ENCODE measurements around the gene MYBPC2.
"Not testable (repeated sequence)": the region's sequence is repeated elsewhere in the genome, so short reads cannot be mapped to it uniquely, and the experiment has no call there.

The MYBPC2 gene

DNA sequence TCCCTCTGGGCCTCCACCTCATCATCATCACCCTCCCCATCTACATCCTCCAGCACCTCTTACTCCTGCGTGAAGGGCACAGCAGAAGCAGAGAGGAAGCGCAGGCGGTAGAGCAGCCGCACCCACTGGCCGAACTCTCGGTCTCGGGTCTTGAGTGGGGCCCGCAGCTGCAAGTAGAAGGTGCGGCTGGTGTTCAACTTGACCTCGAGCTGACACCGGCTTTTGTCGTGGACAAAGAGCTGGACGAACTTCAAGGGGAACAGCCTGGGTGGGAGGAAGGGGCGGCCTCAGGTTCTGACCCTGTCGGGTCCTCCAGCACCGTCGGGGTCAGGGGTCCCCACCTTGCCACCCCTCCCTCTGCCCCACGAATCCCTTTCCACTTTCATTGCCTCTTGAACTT, 34.9 kb downstream of the MYBPC2 start:
- no peak overlapping the region for H3K4me3 ChIP-seq (ENCODE audit: low read depth, low read length)
- H3K27me3 ChIP-seq (ENCODE audit: control insufficient read depth, insufficient read depth, low read length) = no peaks in the 10 kb centered on the region
- H3K9me3 ChIP-seq (ENCODE audit: control insufficient read depth, insufficient read depth, low read length) = no peaks in the 10 kb centered on the region
- H3K36me3 ChIP-seq (ENCODE audit: control insufficient read depth, insufficient read depth, low read length) = no peaks in the 10 kb centered on the region
- no peak overlapping the region for H3K9ac ChIP-seq (ENCODE audit: low read depth, low read length)
- no peaks in the 10 kb centered on the region for H3K4me1 ChIP-seq (ENCODE audit: control insufficient read depth, insufficient read depth, low read length)

DNA sequence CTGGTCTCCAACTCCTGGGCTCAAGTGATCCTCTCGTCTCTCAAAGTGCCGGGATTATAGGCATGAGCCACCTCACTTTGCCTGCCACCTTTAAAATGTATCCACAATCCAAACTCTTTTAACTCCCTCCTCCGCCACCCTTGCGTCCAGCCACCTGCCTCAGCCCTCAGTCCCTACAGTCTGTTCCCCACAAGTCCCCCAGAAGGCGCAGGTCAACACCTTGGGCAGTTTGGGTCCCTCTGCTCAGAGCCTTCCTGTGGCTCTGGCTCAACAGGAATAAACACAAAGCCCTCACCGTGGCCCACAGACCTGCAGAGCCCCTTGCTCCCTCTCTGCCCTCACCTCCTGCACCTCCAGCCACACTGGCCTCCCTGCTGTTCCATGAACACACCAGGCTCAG, 36.1 kb downstream of the MYBPC2 start:
- Histone ChIP-seq H3K4me3 (ENCODE audit: low read depth, low read length) (no peak overlapping the region), H3K9me3 (ENCODE audit: control insufficient read depth, insufficient read depth, low read length) (no peaks in the 10 kb centered on the region), H3K9ac (ENCODE audit: low read depth, low read length) (no peak overlapping the region), H3K36me3 (ENCODE audit: control insufficient read depth, insufficient read depth, low read length) (no peaks in the 10 kb centered on the region), H3K27me3 (ENCODE audit: control insufficient read depth, insufficient read depth, low read length) (no peaks in the 10 kb centered on the region), H3K4me1 (ENCODE audit: control insufficient read depth, insufficient read depth, low read length) (no peaks in the 10 kb centered on the region)

DNA sequence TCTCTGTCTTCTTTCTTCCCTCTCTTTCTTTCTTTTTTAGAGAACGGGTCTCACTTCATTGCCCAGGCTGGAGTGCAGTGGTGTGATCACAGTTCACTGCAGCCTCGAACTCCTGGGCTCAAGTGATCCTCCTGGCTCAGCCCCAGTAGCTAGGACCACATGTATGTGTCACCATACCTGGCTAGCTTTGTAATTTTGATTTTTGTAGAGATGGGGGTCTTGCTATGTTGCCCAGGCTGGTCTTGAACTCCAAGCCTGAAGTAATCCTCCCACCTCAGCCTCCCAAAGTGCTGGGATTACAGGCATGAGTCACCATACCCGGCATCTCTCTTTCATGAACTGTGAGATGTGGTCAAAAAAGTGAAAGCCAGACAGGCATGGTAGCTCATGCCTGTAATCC, 40.6 kb downstream of the MYBPC2 start:
- not testable (repeated sequence) for H3K4me3 ChIP-seq (ENCODE audit: low read depth, low read length); H3K4me1 ChIP-seq (ENCODE audit: control insufficient read depth, insufficient read depth, low read length); H3K36me3 ChIP-seq (ENCODE audit: control insufficient read depth, insufficient read depth, low read length); H3K27me3 ChIP-seq (ENCODE audit: control insufficient read depth, insufficient read depth, low read length); H3K9ac ChIP-seq (ENCODE audit: low read depth, low read length); H3K9me3 ChIP-seq (ENCODE audit: control insufficient read depth, insufficient read depth, low read length)

DNA sequence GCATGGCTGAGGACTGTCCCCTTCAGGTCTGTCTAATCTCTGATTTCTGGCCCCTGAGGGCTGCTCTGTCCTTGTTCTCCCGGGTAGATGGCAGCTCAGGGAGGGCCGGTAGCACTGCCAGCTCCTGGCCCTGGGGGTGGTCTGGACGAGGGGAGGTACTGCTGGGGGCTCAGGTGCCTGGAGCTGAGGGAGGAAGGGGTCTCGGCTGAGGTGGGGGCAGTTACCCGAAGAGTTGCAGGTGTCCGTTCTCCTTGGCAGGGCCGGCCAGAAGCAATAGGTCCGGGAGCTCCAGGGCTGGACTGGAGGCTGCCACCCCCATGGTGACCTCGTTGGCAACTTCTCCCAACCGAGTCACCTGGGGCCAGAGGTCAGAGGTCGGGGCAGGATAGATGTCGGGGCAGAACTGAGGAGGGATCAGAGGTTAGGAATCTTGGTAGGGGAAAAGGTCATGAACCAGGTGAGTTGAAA, 42.4 kb downstream of the MYBPC2 start:
- H3K4me1 ChIP-seq (ENCODE audit: control insufficient read depth, insufficient read depth, low read length) = no peaks in the 10 kb centered on the region

DNA sequence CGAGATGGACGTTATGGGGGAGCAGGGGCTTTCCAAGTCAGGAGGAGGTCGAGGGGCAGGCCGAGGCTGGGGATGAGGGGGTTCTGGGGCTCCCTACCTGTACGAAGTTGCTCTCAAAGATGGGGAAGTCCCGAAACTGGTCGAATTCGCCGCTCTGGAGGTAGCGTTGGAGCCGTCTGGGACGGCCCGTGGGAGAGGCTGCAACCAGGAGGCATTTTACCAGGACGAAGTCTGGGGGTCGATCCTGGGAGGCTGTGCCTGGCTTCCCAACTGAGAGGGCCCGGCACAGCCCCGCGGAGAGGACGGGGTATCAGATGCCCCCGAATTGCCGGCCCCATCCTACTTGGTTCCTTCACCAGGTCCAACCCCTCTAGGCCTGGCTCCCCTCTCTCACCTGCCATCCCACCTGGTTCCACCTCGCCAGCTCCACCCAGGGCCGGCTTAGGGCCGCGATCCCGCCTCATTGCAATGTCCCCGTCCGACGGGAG, 43.1 kb downstream of the MYBPC2 start:
- Histone ChIP-seq H3K4me1 (ENCODE audit: control insufficient read depth, insufficient read depth, low read length) (no peaks in the 10 kb centered on the region), H3K9ac (ENCODE audit: low read depth, low read length) (peak overlapping the region; percentile 47), H3K4me3 (ENCODE audit: low read depth, low read length) (peak overlapping the region; percentile 49), H3K36me3 (ENCODE audit: control insufficient read depth, insufficient read depth, low read length) (peaks cover 26% of the 10 kb centered on the region), H3K27me3 (ENCODE audit: control insufficient read depth, insufficient read depth, low read length) (no peaks in the 10 kb centered on the region), H3K9me3 (ENCODE audit: control insufficient read depth, insufficient read depth, low read length) (peaks cover 5% of the 10 kb centered on the region)

More for the DNA sequence above, 42.4 kb downstream of the MYBPC2 start:
- peaks cover 20% of the 10 kb centered on the region for H3K36me3 ChIP-seq (ENCODE audit: control insufficient read depth, insufficient read depth, low read length)
- no peaks in the 10 kb centered on the region for H3K27me3 ChIP-seq (ENCODE audit: control insufficient read depth, insufficient read depth, low read length)
- H3K9ac ChIP-seq (ENCODE audit: low read depth, low read length) = no peak overlapping the region
- H3K4me3 ChIP-seq (ENCODE audit: low read depth, low read length) = no peak overlapping the region
- H3K9me3 ChIP-seq (ENCODE audit: control insufficient read depth, insufficient read depth, low read length) = peaks cover 5% of the 10 kb centered on the region

DNA sequence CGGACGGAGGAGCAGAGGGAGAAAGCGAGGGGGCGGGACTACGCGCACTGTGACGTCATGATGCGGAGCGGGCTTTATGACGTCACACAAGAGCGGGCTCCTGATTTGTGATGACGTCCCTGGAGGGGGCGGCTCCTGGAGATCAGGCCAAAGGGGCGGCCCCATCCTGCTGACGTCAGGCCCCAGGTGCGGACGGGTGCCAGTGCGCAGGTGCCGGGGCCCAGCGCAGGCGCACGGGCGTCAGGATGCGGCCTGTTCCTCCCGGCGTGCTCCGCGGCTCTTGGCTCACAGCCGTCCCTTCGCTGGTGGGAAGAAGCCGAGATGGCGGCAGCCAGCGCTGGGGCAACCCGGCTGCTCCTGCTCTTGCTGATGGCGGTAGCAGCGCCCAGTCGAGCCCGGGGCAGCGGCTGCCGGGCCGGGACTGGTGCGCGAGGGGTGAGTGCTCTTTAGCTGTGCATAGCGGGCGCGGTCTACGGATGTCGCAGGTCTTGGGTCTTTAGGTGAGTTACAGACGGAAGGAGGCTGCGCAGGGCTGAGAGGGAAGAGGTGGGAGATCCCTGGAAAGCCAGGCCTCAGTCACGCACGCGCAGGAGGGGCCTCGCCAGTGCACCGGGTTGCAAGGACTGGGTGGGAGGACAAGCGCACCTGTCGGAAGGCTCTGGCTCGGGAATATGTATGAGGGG, 43.7 kb downstream of the MYBPC2 start, which contains the start of the genes EMC10 and GARIN5A:
Gene EMC10, plus strand, starts transcription at position 284 of the 683 bp plus-strand sequence. Its CDS starts 38 bp downstream, at position 322.
Gene GARIN5A, minus strand, starts transcription at position 625 of the 683 bp plus-strand sequence. Its CDS starts 460 bp downstream, at position 165.
- peak within 1 kb of the TSS; percentile 94 for H3K9ac ChIP-seq (ENCODE audit: low read depth, low read length)
- peaks cover 28% of the 10 kb centered on the region for H3K36me3 ChIP-seq (ENCODE audit: control insufficient read depth, insufficient read depth, low read length)
- H3K27me3 ChIP-seq (ENCODE audit: control insufficient read depth, insufficient read depth, low read length) = no peaks in the 10 kb centered on the region
- no peaks in the 10 kb centered on the region for H3K4me1 ChIP-seq (ENCODE audit: control insufficient read depth, insufficient read depth, low read length)
- H3K4me3 ChIP-seq (ENCODE audit: low read depth, low read length) = peak within 1 kb of the TSS; percentile 98
- peaks cover 5% of the 10 kb centered on the region for H3K9me3 ChIP-seq (ENCODE audit: control insufficient read depth, insufficient read depth, low read length)

DNA sequence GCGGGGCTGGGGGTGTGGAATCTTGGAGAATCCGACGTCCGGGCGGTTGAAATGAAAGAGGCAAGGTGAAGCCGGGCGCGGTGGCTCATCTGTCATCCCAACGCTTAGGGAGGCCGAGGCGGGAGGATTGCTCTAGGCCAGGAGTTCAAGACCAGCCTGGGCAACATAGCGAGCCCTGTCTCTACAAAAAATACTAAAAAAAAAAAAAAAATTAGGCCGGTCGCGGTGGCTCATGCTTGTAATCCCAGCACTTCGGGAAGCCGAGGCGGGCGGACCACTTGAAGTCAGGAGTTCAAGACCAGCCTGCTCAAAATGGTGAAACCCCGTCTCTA, 44.2 kb downstream of the MYBPC2 start:
- Histone ChIP-seq H3K27me3 (ENCODE audit: control insufficient read depth, insufficient read depth, low read length) (no peaks in the 10 kb centered on the region), H3K4me1 (ENCODE audit: control insufficient read depth, insufficient read depth, low read length) (no peaks in the 10 kb centered on the region), H3K36me3 (ENCODE audit: control insufficient read depth, insufficient read depth, low read length) (peaks cover 31% of the 10 kb centered on the region), H3K4me3 (ENCODE audit: low read depth, low read length) (peak overlapping the region; percentile 98), H3K9me3 (ENCODE audit: control insufficient read depth, insufficient read depth, low read length) (peaks cover 5% of the 10 kb centered on the region), H3K9ac (ENCODE audit: low read depth, low read length) (no peak overlapping the region)

DNA sequence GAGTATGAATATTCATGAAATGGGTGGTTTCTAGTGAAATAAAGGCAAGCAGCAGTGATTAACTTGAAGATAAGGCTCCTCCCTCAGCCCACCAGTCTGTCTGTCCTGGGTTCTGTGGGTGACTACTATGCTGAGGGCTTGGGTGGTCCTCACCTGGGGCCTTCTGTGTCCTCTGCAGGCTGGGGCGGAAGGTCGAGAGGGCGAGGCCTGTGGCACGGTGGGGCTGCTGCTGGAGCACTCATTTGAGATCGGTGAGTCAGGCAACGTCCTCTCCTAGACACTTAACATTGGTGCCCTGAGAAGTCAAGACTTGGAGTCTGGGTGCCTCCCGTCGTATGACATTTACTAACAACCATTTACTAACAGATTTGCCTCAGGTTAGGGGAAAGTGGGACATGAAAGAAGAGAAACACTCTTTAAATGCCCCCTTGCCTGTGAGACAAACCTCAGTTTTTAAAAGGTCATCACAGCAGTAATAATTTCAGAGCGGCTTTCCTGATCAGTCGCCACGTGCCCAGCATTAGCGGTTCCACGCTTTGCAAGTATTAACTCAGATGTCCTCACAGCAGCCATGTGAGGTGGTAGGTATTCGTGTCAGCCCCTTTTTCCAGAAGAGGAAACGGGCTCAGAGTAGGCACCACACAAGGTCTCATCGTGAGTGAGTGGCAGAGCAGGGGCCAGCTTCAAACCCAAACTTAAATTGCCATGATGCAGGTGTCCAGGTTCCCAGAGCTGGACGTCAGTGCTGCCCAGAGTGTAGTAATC, 45.2 kb downstream of the MYBPC2 start:
- peaks cover 38% of the 10 kb centered on the region for H3K36me3 ChIP-seq (ENCODE audit: control insufficient read depth, insufficient read depth, low read length)
- H3K9ac ChIP-seq (ENCODE audit: low read depth, low read length) = no peak overlapping the region
- no peaks in the 10 kb centered on the region for H3K4me1 ChIP-seq (ENCODE audit: control insufficient read depth, insufficient read depth, low read length)
- H3K27me3 ChIP-seq (ENCODE audit: control insufficient read depth, insufficient read depth, low read length) = no peaks in the 10 kb centered on the region
- H3K9me3 ChIP-seq (ENCODE audit: control insufficient read depth, insufficient read depth, low read length) = peaks cover 5% of the 10 kb centered on the region
- H3K4me3 ChIP-seq (ENCODE audit: low read depth, low read length) = peak overlapping the region; percentile 98

DNA sequence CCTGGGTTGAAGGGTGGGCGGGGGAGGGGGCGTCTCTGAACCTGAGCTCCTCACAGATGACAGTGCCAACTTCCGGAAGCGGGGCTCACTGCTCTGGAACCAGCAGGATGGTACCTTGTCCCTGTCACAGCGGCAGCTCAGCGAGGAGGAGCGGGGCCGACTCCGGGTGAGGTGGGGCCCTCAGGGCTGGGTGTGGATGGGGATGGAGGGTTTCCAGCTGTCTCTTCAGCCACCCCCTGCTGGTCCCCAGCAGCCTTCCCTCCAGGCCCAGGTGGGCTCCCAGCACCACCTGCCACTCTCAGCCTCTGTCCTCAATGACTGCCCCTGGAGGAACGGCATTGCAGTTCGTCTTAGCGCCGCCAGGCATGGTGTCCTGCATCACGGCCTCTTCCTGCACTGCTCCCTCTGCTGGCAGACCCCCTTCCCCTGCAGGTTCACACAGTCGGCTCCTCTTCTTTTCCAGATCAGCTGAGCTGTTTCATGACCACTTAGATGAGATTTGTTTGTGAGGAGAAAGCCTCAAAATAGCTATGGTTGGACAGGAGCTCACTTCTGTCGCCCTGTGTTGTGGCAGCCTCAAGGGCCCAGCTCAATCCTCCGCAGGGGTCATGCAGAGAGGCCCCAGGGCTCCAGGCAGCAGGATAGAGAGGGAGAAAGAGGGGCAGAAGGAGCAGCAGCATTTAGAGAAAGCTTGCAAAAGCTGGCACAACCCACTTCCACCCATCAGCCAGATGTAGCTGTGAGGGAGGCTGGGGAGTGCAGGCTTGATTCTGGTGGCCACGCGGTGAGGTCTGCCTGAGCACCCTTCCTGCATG, 46.4 kb downstream of the MYBPC2 start:
- peaks cover 5% of the 10 kb centered on the region for H3K9me3 ChIP-seq (ENCODE audit: control insufficient read depth, insufficient read depth, low read length)
- no peak overlapping the region for H3K9ac ChIP-seq (ENCODE audit: low read depth, low read length)
- H3K27me3 ChIP-seq (ENCODE audit: control insufficient read depth, insufficient read depth, low read length) = no peaks in the 10 kb centered on the region
- peaks cover 38% of the 10 kb centered on the region for H3K36me3 ChIP-seq (ENCODE audit: control insufficient read depth, insufficient read depth, low read length)
- H3K4me1 ChIP-seq (ENCODE audit: control insufficient read depth, insufficient read depth, low read length) = no peaks in the 10 kb centered on the region
- H3K4me3 ChIP-seq (ENCODE audit: low read depth, low read length) = no peak overlapping the region

DNA sequence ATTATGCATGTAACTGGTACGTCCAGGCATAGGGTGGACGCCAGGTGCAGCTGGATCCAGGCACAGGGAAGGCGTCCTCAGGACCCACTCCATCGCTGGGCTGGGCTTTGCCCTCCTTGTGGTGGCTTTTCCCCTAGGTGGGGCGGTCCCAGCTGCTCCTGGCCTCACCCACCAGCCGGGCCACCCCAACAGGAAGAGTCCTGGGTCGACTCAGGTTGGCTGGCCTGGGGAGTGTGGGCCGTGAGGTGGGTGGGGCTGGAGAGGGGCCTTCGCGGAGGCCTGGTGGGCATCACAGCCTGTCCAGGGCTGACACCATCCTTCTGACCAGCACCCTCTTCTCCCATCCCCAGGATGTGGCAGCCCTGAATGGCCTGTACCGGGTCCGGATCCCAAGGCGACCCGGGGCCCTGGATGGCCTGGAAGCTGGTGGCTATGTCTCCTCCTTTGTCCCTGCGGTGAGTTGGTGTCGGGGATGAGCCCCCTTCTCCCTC, 47.1 kb downstream of the MYBPC2 start:
- Histone ChIP-seq H3K4me1 (ENCODE audit: control insufficient read depth, insufficient read depth, low read length) (no peaks in the 10 kb centered on the region), H3K9ac (ENCODE audit: low read depth, low read length) (no peak overlapping the region), H3K36me3 (ENCODE audit: control insufficient read depth, insufficient read depth, low read length) (peaks cover 38% of the 10 kb centered on the region)

More for the DNA sequence above, 47.1 kb downstream of the MYBPC2 start:
- Histone ChIP-seq H3K27me3 (ENCODE audit: control insufficient read depth, insufficient read depth, low read length) (no peaks in the 10 kb centered on the region), H3K9me3 (ENCODE audit: control insufficient read depth, insufficient read depth, low read length) (peaks cover 5% of the 10 kb centered on the region), H3K4me3 (ENCODE audit: low read depth, low read length) (no peak overlapping the region)

Data from iPS-15b (cell line).